NCI-H526 treated with DMSO at 0.1 percent for 48 hours (cell line): ENCODE results near the gene CDK9.
"Not testable (repeated sequence)": the region's sequence is repeated elsewhere in the genome, so short reads cannot be mapped to it uniquely, and the experiment has no call there.

Experiments
- DNase-seq: peaks from one replicate; lab custom pipeline; 2025; lab: John Stamatoyannopoulos, UW

The CDK9 gene

DNA sequence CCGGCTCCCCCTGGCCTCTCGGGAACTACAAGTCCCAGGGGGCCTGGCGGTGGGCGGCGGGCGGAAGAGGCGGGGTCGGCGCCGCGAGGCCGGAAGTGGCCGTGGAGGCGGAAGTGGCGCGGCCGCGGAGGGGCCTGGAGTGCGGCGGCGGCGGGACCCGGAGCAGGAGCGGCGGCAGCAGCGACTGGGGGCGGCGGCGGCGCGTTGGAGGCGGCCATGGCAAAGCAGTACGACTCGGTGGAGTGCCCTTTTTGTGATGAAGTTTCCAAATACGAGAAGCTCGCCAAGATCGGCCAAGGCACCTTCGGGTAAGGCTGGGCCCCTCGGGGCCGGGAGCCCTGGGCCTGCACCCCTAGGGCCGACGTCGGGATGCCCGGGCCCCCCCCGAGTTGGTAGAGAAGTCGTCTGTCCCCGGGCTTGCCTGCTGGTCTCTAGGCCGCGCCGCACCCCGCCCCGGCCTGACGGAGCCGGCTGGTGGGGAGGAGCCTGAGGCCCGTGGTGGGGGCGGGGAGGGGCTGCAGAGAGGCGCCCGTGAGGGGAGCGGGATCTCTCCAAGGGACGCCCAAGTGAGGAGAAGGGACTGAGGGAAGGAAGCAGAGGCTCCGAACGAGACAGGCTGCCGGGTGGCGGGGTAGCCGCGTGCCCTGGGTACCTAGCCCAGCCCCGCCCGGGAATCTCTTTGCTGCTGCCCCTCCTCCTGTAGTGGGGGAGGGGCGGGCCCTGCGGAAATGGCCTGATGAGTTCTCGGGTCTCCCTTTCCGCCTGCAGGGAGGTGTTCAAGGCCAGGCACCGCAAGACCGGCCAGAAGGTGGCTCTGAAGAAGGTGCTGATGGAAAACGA lies at the start of gene CDK9:
Gene CDK9, plus strand, starts transcription at position 102 of the 840 bp plus-strand sequence. Its CDS starts 115 bp downstream, at position 217.
- DNase-seq: peak; percentile 46

DNA sequence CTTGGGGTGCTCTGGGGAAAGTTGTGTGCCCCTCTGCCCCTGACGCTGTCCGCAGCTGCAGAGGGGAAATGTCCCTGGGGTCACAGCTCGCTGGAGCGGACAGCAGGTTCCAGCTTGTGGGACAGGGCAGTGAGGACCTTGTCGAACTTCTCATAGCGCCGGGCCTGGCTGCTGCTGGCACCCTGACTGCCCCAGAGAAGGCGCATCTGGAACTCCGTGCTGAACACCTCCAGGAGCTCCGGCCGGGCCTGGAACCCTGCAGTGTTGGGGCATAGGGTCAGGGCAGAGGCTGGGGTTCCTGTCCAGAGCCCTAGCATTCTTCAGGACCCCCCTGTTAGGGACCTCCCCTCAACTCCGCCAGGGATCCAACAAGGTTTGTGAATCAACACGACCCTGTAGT lies 47.2 kb upstream of the CDK9 start:
- DNase-seq: no peak

DNA sequence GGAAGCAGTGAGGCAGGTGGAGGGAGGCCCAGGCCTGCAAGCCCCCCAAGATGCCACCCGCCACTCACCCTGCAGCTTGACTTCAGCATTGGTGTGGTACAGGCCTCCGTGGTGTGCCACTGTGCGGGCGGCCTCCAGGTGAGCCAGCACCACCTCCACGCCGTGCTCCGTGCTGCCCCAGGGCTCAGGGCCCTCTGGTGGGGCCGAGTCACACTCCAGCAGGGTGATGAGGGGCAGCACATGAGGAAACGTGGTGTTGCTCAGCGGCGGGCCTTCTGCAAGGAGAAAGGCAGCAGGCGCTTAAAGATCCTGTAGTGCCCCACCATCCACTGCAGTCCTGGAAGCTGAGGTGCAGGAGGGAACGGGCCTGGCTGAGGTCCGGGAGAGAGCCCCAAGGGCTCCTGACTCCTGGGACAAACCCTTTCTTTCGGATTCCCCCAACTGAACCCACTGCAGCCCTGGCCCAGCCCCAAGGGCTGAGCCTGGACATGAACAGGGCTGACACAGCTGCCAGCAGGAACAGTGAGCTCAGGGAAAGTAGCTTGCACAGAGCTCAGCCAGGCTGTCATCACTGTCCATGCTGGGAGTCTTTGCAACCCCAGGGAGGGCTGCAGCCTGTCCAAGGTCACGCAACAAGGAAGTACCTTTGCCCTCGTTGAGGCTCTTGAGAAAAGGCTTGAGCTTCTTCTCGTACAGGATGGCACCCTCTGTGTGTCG lies 46.1 kb upstream of the CDK9 start:
- DNase-seq: no peak

DNA sequence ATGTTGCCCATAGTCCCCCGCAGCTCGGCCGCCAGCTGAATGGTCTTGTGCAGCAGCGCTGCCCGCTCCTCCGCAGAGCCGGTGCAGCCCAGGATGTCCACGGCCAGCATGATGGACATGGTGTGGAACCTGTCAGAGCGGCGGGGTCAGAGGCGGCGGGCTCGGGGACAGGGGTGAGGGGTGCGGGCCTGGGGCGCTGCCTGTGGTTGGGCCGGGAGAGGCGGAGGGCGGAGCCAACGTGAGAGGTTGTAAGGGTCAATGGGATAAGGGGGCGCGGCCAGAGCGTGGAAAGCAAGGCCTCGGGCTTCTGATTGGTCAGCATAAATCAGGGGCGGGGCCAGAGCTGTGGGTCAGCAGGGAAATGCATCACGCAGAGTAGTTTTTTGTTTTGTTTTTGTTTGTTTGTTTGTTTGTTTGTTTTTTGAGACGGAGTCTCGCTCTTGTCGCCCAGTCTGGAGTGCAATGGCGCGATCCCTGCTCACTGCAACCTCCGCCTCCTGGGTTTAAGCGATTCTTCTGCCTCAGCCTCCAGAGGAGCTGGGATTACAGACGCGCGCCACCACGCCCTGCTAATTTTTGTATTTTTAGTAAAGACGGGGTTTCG lies 43.9 kb upstream of the CDK9 start:
- peak; percentile 13 for DNase-seq

DNA sequence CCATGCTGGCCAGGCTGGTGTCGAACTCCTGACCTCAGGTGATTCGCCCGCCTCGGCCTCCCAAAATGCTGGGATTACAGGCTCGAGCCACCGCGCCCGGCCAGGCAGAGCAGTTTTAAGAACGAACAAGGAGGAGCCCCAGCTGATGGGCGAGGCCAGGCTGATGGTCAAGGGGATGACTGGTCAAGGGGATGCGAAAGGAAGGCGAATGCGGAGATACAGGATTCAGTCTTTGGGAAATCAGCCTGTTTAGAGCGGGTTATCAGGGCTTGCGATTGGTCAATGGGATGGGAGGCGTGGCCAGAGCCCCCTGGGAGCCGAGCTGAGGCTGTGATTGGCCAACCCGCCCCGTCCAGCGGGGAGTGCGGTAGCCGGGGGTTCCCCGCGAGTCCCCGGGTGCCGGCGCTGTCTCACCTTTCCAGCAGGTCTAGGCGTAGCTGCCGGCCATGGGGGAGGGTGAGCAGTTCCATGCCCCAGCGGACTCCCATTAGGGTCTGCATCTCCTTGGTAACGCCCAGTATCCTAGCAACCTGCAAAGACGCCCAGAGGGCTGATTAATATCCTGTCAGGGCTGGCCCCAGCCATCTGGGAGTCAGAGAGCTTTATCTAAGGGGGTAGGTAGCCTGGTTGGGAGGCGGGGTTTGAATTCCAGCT lies 43.3 kb upstream of the CDK9 start:
- DNase-seq: peak; percentile 72

DNA sequence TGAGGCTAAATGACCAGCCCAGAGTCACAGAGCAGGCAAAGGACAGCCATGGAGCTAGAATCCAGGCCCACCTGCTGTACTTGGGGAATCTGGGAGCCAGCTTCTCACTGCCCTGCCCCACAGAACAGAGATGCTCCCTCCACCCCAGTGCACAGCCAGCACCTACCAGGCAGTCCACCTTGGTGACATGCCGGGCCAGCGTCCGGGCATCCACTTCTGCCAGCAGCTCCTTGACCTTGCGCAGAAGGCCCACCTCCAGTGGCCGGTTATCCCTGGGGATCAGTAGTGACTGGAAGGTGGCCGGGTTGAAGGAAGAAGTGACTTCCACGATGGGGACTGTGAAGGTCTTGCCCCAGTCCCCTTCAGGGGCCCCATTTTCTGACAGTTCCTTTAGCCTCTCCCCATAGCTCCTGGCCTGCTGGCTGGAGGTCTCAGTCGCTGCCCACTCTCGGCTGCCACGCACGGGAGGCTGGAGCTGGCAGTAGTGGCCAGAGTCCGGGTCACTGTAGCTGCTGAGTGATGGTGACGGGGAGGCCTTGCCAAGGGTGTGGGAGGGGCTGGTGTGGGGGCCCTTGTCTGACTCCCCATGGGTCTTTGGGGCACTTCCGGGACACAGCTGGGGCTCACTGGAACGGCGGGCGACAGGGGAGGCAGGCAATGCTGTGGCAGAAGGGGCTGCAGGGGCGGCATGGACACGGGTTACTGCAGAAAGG lies 41.3 kb upstream of the CDK9 start:
- no peak for DNase-seq

DNA sequence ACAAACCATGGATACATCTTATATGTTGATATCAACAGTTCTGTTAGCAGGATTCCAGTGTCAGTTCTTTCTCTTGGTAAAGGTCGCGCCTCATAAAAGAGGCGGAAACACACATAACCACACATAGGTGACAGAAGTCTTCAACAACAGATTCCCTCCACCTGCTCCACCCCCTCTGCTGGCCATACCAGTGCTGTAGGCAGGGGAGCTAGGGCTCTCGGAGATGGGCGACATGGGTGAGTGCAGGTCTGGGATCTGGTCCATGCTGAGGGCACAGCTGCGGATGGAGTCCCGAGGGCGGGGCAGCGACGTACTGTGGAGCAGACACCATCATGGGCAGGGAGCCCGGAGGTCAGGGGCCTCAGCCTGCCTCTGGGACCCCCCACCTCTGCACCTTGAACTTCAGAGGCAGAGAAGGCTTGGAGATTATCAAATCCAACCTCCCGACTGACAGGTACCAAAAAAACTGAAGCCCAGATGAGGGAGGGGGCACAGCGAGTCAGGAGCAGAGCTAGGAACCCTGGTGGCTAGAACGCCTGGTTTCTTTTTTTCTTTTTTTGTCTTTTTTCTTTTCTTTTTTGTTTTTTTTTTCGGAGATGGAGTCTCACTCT lies 38.8 kb upstream of the CDK9 start:
- DNase-seq: no peak

DNA sequence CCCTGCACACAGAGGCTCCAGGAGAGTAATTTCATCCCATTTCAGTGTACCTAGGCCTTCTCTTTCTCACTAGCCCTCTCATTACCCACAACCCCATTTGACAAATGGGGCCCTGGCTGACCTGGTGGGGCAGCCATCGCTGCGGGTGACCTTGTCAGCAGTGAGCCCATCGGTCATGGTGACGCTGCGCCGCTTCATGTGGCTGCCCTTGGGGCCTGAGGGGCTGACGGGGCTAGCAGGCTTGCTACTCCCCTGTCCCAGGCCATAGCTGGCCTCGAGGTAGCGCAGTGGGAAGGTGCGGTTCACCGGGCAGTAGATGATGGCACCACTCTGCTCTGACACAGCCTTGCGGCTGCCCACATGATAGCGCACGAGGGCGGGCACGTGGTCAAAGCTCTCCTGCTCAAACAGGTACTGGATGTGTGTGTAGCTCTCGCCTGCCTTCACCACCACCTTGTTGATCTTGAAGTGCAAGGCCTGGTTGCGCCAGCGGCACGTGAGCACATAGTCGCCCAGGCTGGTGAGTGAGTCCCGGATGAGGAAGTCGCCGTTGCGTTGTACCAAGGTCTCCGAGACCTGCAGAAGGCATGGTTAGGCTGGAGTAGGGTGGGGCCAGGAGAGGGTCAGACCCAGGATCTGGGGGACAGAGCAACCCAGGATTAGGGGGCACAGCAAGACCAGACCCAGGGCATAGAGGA lies 36.6 kb upstream of the CDK9 start:
- DNase-seq: no peak

DNA sequence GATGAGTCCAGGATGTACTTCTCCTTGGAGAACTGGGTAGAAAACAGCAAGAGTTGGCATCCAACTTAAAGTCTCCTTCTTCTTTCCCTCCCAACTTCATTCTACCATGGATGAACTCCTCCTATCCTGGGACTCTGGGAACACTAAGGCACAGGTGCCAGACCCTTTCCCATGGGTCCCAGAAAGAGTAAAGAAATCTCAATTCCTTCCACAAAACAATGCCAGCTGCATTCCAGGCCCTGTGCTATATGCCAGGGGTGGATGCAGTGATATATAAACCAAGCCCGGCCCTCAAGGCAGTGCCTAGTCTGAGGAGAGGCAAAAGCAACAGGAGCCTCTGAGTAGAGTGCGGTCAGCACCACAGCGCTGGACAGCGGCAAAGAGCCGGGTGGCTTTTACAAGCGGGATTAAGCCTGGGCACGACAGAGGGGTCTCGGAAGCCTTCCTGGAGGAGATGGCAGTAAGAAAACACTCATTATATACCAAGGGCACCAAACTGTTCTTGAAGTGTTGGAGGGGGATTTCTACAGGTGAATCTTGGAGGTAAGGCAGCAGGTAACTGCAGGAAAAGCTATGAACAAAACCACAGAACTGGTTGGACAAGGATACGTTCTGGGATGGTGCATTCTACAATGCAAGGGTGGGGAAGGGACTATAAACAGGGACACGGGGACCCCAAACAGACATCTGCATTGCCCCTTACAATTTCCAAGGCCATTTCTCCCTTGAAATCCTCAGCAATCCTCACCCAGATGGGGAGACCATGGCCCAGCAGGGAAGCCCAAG lies 34.4 kb upstream of the CDK9 start:
- DNase-seq: no peak

DNA sequence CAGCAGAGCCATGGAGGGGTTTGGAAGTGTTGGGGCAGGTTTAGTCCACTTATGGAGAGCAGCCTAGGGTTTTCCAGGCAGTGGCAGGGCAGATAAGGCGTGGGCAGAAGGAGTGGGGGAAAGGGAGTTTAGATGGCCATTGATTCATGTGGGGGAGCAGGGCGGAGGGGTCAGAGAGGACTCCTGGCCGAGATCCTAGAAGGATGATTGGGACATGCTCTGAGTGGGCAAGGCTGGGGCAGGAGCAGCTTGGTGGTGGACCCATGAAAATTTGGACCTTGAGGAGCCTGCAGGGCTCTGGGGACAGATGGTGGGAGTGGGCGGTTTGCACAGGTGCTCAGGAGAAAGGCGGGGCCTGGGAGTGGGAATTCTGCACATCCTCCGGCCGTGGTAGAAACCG lies 32.7 kb upstream of the CDK9 start:
- no peak for DNase-seq

DNA sequence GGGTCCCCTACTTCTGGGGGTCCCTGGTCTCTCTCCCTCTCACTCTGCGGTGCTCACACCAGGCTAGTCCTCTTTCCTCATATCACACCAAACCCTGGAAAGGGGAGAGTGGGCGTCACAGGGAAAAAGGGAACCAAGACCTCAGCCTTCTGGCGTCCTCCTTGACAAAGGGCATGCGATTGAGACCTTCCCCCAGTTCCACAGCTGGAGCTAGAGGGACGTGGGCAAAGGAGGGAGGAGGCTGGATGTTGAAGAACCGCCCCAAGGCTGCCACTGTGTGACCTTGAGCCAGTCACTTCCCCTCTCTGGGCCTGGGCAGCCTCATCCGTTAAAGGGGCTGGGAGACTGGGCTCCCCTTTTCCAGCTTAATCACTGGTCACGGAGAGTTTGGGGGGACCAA lies 32.2 kb upstream of the CDK9 start:
- DNase-seq: no peak

DNA sequence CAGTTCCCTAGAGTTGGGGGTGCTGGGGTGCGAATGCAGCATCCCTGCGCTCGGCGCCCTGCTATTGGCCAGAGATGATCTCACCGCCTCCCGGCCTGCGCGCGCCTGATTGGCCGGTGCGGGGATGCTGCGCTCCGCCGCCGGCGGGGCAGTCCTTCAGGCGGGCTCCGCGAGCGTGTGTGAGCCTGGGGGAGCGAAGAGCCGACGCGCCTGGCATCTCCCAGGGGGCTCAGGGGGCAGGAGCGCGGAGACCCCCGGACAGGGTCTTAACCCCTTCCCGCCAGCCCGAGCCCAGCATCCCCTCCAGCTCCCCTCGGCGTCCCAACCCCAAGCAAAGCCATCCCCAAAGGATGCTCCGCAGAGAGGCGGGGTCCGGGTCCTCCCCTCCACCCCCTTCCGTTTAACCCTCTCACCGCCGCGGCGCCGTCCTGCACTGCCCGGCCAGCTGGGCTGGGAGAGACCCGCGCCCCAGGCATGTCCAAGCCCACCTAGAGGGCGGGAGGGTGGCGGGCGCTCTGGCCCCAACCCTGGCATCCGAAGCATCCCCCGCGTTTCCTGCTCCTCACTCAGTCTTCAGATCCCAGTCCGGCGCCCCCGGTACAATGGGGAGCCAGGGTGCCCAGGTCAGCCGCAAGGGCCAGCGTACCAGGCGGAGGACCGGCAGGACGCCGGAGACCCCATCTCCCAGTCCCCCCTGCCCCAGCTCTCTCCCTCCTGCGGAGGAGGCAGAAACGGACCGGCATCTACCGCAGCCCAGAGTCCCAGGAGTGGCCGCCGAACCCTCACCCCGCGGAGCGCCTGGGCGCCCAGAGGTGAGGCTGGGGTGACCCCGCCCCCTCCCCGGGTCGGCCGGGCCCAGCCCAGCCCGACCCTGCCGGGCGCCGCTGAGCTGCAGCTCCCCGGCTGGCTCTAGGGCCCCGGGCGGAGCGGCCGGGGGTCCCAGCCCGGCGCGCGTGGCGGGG lies 31.5 kb upstream of the CDK9 start:
- DNase-seq: no peak

DNA sequence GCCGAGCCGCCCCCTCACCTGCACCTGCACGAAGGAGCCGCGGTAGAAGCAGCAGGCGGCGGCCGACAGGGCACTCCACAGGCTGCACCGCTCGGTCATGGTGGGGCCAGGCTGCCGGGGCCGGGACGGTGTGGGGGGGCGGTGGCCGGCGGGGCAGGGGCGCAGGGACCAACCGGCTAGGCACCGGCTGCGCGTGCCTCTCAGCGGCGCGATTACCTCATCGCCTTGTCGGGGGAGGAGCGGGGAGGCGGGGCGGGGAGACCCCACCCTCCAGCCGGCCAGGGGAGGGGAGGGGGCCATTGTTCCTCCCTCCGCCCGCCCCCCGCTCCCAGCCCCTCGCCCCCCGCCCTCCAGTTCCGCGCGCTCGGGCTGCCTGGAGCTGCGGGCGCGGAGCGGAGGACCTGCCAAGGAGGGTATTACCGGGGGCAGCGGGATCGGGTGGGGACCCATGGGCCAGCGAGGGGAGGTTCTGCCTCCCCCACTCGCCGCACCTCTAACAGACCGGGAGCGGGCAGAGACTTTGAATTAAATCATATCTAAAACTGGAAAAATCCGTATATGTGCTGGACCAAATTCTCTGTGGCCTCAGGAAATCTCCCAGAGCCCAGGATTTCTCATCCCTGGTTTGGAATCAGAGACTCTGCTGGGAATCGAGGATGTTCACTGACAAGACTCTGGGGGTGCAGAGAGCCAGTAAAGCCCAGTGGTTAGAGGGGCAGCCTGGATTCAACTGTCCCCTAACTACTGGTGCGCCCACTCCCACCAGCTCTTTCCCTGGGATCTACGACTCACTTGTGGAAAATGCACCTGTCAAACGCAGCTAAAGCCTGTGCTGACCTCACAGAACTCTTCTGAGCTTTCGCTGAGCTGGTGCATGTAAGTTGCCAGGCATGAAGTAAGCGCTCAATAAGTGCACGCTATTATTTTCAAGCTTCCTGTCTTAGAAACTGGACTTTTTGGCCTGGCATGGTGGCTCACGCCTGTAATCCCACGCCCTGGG lies 30.5 kb upstream of the CDK9 start:
- DNase-seq: no peak

DNA sequence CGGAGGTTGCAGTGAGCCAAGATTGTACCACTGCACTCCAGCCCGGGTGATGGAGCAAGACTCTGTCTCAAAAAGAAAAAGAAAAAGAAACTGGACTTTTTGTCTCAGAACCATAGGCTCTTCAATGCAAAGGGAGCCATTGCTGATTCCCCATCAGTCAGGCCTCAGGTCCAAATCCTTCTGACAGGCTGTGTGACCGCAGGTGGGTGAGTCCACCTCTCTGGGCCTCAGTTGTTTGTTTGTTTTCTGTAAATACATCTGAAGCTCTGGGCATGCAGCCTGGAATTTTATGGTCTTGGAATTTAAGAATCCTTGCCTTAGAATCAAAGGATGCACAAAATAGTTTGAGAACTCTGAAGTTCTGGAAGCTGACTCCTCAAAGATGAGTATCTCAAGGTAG lies 29.6 kb upstream of the CDK9 start:
- no peak for DNase-seq

DNA sequence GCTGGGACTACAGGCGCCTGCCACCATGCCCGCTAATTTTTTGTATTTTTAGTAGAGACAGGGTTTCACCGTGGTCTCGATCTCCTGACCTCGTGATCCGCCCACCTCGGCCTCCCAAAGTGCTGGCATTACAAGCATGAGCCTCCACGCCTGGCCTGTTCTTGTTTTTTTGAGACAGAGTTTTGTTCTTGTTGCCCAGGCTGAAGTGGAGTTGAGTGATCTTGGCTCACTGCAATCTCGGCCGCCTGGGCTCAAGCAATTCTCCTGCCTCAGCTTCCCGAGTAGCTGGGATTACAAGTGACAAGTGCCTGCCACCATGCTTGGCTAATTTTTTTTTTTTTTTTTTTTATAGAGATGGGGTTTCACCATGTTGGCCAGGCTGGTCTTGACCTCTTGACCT lies 29.1 kb upstream of the CDK9 start:
- not testable (repeated sequence) for DNase-seq

DNA sequence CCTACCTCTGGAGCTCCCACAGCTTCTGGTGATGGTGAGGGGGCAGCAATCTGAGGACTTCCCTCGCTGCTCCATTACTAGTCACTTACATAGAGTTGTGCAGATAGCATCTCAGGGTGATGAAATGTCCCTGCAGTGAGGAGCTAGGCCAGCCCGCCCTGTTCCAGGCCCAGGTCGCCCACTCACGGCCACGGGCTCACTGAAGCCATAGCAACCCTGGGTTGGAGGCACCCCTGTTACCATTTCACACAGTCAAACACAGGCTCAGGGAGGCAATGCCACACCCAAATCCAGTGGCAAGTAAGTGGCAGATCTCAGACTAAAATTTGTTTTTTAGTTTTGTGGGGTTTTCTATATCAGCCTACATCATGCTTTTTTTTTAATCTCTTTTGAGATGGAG lies 27.0 kb upstream of the CDK9 start:
- DNase-seq: no peak

DNA sequence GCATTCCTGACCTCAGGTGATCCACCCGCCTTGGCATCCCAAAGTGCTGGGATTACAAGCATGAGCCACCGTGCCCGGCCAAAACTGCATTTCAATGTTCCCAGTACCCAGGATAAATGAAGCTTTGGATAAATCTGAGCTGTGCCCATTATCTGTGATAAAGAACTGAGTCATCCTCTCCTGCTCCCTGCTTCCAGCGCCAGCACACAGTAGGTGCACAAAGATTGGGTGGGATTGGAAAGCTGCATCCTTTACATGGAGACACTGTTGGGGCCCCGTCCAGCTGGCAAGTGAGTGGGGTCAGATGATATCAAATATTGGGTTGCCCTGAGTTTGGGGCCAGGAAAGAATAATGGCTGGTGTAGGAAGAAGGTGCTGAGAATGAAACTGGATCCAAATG lies 24.8 kb upstream of the CDK9 start:
- no peak for DNase-seq
